COLO829 (cell line): ENCODE measurements around the gene METTL2A.
A peak's percentile ranks its signal among the peaks of the same experiment; 100 is the strongest.
"Not testable (repeated sequence)": the region's sequence is repeated elsewhere in the genome, so short reads cannot be mapped to it uniquely, and the experiment has no call there.

Source experiments
- DNase-seq: peaks from one replicate; pipeline ENCODE4 v3.0.0; 2012; ENCODE audit warnings: low spot score

Gene METTL2A

GRCh38 chr17:62471380-62471880 is 47.7 kb downstream of the METTL2A start:
- DNase-seq = not testable (repeated sequence)

GRCh38 chr17:62473030-62473982 is 49.6 kb downstream of the METTL2A start:
- DNase-seq = not testable (repeated sequence)

DNA sequence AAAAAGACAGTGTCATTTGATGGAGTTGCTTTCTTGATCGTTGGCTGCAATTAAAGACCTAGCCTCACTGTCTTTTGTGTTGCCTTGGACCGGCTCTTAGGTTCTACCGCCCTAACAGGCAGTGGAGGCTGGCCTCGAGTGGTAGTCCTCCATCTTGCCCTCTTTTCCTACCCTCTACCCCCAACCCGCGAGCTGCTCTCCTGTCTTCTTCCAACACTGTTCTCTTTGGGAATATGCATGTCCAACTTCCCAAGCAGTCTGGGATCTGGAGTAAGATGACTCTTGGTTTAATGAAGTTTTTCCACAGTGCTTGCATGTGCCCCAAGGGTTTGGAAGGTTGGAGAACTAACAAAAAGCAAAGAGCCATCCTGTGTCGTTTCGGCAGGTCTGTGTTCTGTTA is 53.4 kb downstream of the METTL2A start:
- not testable (repeated sequence) for DNase-seq

GRCh38 chr17:62477718-62478408 is 54.2 kb downstream of the METTL2A start:
- peak; percentile 3 for DNase-seq

DNA sequence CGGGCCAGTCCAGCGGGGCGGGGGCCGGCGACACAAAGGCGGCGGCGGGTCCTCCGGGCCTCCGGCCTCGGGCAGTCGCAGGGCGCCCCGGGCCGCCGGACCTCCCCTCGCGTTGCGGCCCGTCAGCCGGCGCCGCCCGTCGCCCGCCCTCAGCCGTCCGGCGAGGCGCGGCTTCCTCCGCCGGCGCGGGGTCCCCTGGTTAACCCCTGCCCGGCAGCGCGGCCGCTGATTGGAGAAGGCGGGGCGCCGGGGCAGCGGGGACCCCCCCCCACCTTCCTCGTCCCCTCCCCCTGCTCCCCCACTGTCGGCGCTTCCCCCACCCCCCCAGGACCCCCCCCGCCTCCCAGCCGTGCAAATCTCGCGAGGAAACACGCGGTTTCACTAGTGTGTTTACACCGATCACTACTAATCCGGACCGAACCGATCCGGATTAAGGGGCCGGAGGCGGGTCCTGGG is 54.8 kb downstream of the METTL2A start, which contains the start of gene TLK2:
Gene TLK2, plus strand, starts transcription at position 402 of the 456 bp plus-strand sequence. CDS start 2,301 bp downstream, outside the sequence.
- DNase-seq = peak; percentile 75

- DNase-seq = not testable (repeated sequence)
Observed at GRCh38 chr17:62478880-62479638, 55.4 kb downstream of the METTL2A start.

DNA sequence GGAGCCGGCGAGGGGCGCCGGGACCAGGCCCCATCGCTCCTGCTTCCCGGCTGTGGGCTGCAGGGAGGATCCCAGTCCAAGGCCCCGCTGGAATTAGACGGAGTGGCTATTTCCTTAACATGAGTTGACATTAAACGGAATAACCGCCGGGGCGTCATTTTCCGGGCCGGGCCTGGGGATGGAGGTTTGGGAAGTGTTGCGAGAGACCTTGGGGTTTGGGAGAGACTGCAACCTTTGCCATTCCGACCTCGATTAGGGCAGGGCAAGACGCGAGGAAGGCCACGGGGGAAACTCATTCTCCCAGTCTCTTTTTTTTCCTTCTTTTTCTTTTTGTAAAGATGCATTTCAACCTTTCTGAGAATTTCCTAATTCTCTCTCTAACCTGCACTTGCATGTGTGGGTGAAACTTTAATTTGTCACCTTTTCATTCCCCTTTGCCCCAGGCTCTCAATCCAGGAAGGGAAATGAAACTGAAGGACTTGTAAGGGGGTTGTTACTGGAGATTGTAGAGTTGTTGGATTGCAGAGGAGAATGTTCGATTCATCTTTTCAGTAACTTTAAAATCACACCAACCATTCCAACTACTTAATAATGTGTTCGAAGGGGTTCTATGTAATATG is 56.1 kb downstream of the METTL2A start:
- DNase-seq = peak; percentile 1

DNA sequence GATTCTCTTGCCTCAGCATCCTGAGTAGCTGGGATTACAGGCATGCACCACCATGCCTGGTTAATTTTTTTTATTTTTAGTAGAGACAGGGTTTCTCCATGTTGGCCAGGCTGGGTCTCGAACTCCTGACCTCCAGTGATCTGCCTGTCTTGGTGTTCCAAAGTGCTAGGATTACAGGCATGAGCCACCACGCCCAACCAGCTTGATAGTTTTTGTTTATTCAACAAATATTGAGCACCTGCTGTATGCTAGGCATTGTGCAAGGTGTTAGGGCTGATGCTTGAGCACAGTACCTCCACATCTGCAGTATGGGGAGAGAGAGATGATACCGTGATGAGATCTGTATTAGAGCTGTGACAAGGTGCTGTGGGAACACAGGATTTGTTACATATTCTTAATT is 58.9 kb downstream of the METTL2A start:
- not testable (repeated sequence) for DNase-seq

GRCh38 chr17:62490990-62491389 is 67.3 kb downstream of the METTL2A start:
- not testable (repeated sequence) for DNase-seq

GRCh38 chr17:62493049-62493655 is 69.5 kb downstream of the METTL2A start:
- DNase-seq = not testable (repeated sequence)

DNA sequence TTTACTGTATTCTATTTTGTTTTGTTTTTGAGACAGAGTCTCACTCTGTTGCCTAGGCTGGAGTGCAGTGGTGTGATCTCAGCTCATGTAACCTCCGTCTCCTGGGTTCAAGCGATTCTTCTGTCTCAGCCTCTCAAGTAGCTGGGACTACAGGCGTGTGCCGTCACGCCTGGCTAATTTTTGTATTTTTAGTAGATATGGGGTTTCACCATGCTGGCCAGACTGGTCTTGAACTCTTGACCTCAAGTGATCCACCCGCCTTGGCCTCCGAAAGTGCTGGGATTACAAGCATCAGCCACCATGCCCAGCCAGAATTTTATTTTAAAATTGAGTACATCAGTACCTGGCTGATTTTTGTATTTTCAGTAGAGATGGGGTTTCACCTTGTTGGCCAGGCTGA is 70.4 kb downstream of the METTL2A start:
- not testable (repeated sequence) for DNase-seq

- DNase-seq = not testable (repeated sequence)
Observed at GRCh38 chr17:62496344-62496743, 72.6 kb downstream of the METTL2A start.

GRCh38 chr17:62498796-62499195 is 75.1 kb downstream of the METTL2A start:
- not testable (repeated sequence) for DNase-seq
